ENCODE measurements around the gene MRPS27. TPM values are rescaled to one million over a fixed set of nuclear protein-coding genes. Genes with fewer than 3 reads are reported as not detected.
A peak's percentile ranks its signal among the peaks of the same experiment; 100 is the strongest.

Gene MRPS27
- total and polyA plus RNA-seq, 9 of the 15 experiments (the other 6 are each of a cell fraction or from before 2014, with no cell fraction given): 73.6 to 144 (median 106) TPM

GRCh38 chr5:72281764-72282499 is 38.1 kb downstream of the MRPS27 start (continued):
- peak; percentile 92 for TF ChIP-seq JUND (IDR thresholded peaks at IDR 0.05; ENCODE audit: borderline replicate concordance, low read depth, low read length)
- peak; percentile 85; the same call in 2 of the 3 replicates for TF ChIP-seq JUND (tag; IDR thresholded peaks at IDR 0.05; ENCODE audit: borderline replicate concordance, low read depth, low read length)
- no peak for TF ChIP-seq ZNF133 (CRISPR knock-in tag; IDR thresholded peaks at IDR 0.05)
- TF ChIP-seq BDP1 (IDR thresholded peaks at IDR 0.05; ENCODE audit: insufficient read depth, insufficient read length): no peak
- TF ChIP-seq, protein P1, sequence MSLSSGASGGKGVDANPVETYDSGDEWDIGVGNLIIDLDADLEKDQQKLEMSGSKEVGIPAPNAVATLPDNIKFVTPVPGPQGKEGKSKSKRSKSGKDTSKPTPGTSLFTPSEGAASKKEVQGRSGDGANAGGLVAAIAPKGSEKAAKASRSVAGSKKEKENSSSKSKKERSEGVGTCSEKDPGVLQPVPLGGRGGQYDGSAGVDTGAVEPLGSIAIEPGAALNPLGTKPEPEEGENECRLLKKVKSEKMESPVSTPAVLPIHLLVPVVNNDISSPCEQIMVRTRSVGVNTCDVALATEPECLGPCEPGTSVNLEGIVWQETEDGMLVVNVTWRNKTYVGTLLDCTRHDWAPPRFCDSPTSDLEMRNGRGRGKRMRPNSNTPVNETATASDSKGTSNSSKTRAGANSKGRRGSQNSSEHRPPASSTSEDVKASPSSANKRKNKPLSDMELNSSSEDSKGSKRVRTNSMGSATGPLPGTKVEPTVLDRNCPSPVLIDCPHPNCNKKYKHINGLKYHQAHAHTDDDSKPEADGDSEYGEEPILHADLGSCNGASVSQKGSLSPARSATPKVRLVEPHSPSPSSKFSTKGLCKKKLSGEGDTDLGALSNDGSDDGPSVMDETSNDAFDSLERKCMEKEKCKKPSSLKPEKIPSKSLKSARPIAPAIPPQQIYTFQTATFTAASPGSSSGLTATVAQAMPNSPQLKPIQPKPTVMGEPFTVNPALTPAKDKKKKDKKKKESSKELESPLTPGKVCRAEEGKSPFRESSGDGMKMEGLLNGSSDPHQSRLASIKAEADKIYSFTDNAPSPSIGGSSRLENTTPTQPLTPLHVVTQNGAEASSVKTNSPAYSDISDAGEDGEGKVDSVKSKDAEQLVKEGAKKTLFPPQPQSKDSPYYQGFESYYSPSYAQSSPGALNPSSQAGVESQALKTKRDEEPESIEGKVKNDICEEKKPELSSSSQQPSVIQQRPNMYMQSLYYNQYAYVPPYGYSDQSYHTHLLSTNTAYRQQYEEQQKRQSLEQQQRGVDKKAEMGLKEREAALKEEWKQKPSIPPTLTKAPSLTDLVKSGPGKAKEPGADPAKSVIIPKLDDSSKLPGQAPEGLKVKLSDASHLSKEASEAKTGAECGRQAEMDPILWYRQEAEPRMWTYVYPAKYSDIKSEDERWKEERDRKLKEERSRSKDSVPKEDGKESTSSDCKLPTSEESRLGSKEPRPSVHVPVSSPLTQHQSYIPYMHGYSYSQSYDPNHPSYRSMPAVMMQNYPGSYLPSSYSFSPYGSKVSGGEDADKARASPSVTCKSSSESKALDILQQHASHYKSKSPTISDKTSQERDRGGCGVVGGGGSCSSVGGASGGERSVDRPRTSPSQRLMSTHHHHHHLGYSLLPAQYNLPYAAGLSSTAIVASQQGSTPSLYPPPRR (CRISPR knock-in tag; IDR thresholded peaks at IDR 0.05; ENCODE audit: borderline replicate concordance): no peak
- no peak for TF ChIP-seq ZNF77 (CRISPR knock-in tag; IDR thresholded peaks at IDR 0.05)
- TF ChIP-seq ZEB2 (IDR thresholded peaks at IDR 0.05): no peak
- no peak for TF ChIP-seq TCF7 (IDR thresholded peaks at IDR 0.05; ENCODE audit: borderline replicate concordance)
- TF ChIP-seq ARID3B (CRISPR knock-in tag; IDR thresholded peaks at IDR 0.05; ENCODE audit: borderline replicate concordance): no peak
- no peak for TF ChIP-seq ZNF507 (tag; conservative IDR thresholded peaks at IDR 0.05)
- no peak for TF ChIP-seq ELK3 (CRISPR knock-in tag; IDR thresholded peaks at IDR 0.05)
- no peak for TF ChIP-seq TAF15 (IDR thresholded peaks at IDR 0.05; ENCODE audit: low read depth, low read length)
- no peak for TF ChIP-seq GTF3C2 (IDR thresholded peaks at IDR 0.05; ENCODE audit: borderline replicate concordance, extremely low read depth, insufficient read length)
- no peak for TF ChIP-seq HEY1 (CRISPR knock-in tag; IDR thresholded peaks at IDR 0.05; ENCODE audit: borderline replicate concordance)
- peak; percentile 21; the same call in 1 of the 2 replicates for TF ChIP-seq RNF2 (IDR thresholded peaks at IDR 0.05)
- TF ChIP-seq VEZF1 (CRISPR knock-in tag; IDR thresholded peaks at IDR 0.05): no peak
